ENCODE data around the gene PPP3CA.
A peak's percentile ranks its signal among the peaks of the same experiment; 100 is the strongest.

Gene PPP3CA

DNA sequence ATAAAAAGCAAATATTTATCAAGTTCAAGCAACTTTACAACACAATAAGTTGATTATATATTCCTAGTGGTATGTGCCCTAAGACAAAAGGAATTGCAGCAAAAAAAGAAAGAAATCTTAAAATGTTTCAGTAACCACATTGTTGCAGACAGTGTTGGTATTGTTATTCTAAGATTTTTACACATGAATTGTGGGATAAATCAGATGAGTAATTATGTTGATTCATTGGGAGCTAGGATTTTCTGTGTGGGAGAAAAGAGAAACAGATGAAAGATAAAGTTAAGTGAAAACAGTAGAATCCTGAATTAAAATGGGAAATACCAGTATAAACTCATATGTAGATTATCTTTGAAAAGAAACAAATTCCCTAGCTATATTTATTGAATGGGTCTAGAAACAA is 362.4 kb downstream of the PPP3CA start:
- no peak for DNase-seq

DNA sequence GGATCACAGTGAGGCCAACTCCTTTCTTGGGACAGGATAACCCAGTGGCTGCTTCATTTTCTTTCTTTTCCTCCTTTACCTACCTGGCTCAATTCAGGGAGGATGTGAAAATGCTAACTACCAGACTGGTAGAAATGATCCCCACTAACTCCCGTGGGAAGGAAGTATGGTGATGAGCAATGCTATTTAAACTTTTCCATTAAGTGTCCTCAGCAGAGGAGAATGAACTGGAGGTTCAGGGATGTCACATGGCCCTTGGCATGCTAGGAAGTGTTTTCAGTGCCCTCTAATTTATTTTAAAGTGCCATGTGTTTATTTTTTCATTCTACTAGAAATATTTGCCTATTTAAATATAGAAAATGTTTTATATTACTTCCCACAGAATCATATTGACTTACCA is 363.9 kb downstream of the PPP3CA start:
- no peak for DNase-seq

DNA sequence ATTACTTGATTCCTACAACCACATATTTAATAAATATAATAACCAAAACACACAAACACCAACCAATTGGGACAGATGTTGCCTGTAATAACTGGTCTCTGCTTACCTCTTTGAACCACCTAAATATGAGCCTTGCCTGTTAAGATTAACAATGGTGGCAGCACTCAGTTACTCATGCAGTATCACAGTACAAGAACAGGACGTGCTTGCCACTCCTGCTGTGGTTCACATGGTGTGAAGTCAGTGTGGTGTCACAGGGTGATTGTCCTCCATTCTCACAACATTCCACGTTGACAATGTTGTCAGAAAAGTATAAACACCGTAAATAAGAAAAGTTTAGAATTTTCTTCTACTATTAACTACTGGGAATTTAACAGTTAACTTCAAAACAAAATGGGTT is 365.0 kb downstream of the PPP3CA start:
- DNase-seq: no peak

DNA sequence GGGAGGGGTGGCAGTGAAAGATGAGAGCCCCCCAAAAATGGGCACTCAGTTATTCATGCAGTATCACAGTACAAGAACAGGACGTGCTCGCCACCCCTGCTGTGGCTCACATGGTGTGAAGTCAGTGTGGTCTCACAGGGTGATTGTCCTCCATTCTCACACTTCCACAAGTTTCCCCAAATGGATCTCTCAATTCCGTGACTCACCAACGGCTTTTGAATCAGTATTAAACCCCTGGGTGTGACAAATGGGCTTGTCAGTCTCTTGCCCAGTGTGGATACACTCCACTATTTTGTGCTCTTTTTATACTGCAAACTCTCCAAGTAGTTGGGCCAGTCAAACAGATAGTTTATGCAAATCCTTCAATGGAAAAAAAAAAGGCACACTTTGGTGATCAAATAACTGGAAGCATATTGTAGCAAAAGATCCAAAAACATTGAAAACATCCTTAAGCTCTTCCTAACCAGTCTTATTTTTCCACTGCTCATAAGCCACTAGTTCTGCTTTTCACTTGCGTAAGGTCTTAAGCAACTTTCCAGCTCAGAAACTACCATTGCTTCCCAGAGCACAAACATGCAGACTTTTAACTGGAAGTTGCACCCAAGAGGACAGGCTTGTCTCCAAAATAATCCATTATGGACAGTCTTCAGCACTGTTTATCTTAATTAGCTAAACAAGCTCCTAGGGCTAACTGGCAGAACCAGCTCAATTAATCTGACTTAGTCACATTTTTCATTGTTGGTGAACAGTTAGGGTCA is 365.7 kb downstream of the PPP3CA start:
- DNase-seq: no peak

DNA sequence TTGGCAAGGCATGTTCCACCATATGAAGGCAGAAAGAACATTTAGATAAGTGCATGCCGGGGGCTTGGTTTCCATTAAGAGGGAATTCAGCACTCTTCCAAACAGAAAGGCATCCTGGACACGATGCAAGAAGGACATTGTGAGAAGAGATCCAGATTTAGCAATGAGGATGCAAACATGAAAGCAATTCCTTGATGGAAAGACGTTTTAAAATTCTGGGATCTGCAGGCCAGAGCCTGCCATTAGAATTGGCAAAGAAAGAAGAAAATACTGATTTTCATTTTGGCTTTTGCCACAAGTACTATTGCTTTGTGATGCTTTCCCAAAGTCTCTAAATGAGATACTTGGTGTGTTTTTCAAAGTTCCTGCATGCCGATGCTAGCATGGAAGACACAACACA is 367.6 kb downstream of the PPP3CA start:
- no peak for DNase-seq

DNA sequence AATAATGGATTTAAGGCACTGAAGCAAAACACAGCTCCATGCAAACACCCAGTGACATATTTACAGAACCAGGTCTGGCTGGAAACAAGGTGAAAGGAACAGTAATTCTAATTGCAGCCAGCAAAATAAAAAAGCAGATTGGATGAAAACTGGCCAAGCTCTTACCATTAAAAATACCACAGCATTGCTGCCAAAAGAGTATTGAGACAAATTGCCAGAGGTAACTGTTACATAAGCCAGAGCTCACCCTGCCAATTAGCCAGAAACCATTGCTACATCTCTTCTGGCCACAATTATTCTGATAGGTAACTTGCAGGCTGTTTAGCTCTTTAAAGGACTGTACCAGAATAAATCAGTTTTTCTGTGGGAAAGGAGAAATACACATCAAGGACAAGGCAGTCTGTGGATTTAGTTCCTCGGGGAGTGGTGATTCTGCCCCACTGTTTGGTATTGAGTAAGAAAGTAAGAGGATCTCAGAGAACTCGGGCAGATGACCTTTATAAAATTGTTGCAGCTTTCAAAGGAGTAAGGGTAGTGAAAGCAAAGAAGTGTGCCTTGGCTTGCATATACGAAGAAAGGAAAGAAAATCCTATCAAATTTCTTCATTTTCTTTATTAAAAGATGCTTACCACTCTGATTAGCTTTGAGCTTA is 369.5 kb downstream of the PPP3CA start:
- DNase-seq: peak; percentile 1

DNA sequence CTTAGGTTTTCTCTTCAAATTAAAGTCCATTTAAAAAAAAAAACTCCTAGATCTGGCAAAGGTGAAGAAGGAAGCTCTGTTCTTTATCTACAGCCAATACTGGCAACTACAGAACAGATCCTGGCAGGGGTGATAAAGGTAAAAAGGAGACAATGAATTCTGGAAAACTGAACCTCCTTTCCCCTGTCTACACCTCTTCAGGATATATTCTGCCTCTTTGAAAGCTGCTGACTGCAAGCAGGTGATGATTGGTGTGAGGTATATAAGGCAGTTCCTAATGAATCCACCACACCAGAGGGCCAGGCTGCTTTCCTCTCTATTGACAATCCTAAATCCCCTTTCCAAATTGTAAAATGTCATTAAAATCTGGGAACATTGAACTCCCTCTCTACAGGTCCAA is 370.1 kb downstream of the PPP3CA start:
- no peak for DNase-seq
